HepG2 (cell line): ENCODE results near the gene ZBTB34. TPM values are rescaled to one million over a fixed set of nuclear protein-coding genes. Genes with fewer than 3 reads are reported as not detected.

Experiments
- BCLAF1 ChIP-seq: fragments of 450-650 bp; IDR thresholded peaks from 2 replicates; pipeline ENCODE4 v1.6.1; 2017; ENCODE audit warnings: mild to moderate bottlenecking
- FOXO4 ChIP-seq: sonication (generic); formaldehyde crosslinking; conservative IDR thresholded peaks from 2 replicates; pipeline ENCODE4 v1.8.1; 2023; ENCODE audit warnings: missing genetic modification reagents
- GTF3A ChIP-seq: sonication (generic); formaldehyde crosslinking; conservative IDR thresholded peaks from 2 replicates; pipeline ENCODE4 v1.4.0; 2020; ENCODE audit warnings: mild to moderate bottlenecking, missing genetic modification reagents
- HNRNPK ChIP-seq: fragments of 200-400 bp; formaldehyde crosslinking; IDR thresholded peaks from 2 replicates; pipeline ENCODE4 v1.6.1; 2018; ENCODE audit warnings: low read length, low read depth, moderate library complexity, mild to moderate bottlenecking; ENCODE audit not compliant: poor library complexity, severe bottlenecking
- KLF16 ChIP-seq, 2 experiments: sonication (generic) in 1 of 2; formaldehyde crosslinking in 1 of 2; IDR thresholded peaks; 2 replicates each; pipeline versions ENCODE4 v1.6.1 to v1.8.0; 2016 to 2023; ENCODE audit warnings: missing genetic modification reagents in 2 of 2, missing compliant biosample characterization in 1 of 2
- KMT2B ChIP-seq: IDR thresholded peaks from 2 replicates; pipeline ENCODE4 v1.6.1; 2016; ENCODE audit warnings: missing genetic modification reagents, missing compliant biosample characterization
- MED8 ChIP-seq: sonication (generic); formaldehyde crosslinking; IDR thresholded peaks from 2 replicates; pipeline ENCODE4 v1.8.1; 2023; ENCODE audit warnings: mild to moderate bottlenecking, missing genetic modification reagents; ENCODE audit not compliant: insufficient replicate concordance
- MXD3 ChIP-seq: IDR thresholded peaks from 2 replicates; pipeline ENCODE4 v1.6.1; 2016; ENCODE audit warnings: mild to moderate bottlenecking, missing biosample characterization, missing genetic modification reagents
- MYPOP ChIP-seq: sonication (generic); formaldehyde crosslinking; IDR thresholded peaks from 2 replicates; pipeline ENCODE4 v1.8.1; 2023; ENCODE audit warnings: mild to moderate bottlenecking, moderate library complexity, missing genetic modification reagents
- NR0B2 ChIP-seq: sonication (generic); formaldehyde crosslinking; IDR thresholded peaks from 2 replicates; pipeline ENCODE4 v1.4.0; 2020; ENCODE audit warnings: mild to moderate bottlenecking, missing genetic modification reagents
- PCBP1 ChIP-seq: fragments of 200-400 bp; formaldehyde crosslinking; IDR thresholded peaks from 2 replicates; pipeline ENCODE4 v1.6.1; 2017; ENCODE audit warnings: mild to moderate bottlenecking, low read depth, low read length, borderline replicate concordance
- POLR2A ChIP-seq, 2 experiments: IDR thresholded peaks; 2 replicates each; pipeline ENCODE4 v1.6.1; 2011; ENCODE audit warnings: low read depth in 2 of 2, low read length in 2 of 2, mild to moderate bottlenecking in 1 of 2, moderate library complexity in 1 of 2; ENCODE audit not compliant: insufficient read depth in 1 of 2
- POLR2AphosphoS5 ChIP-seq: IDR thresholded peaks from 2 replicates; pipeline ENCODE4 v1.6.1; 2012; ENCODE audit warnings: low read depth, low read length
- SOX6 ChIP-seq, 2 experiments: fragments of 450-650 bp in 1 of 2; sonication (generic) in 1 of 2; formaldehyde crosslinking in 1 of 2; IDR thresholded peaks; 2 replicates each; pipeline versions ENCODE4 v1.4.0 to v1.6.1; 2017 to 2020; ENCODE audit warnings: antibody characterized with exemption in 1 of 2, mild to moderate bottlenecking in 1 of 2, missing genetic modification reagents in 1 of 2
- YEATS2 ChIP-seq: sonication (generic); formaldehyde crosslinking; IDR thresholded peaks from 2 replicates; pipeline ENCODE4 v1.4.0; 2020; ENCODE audit warnings: missing genetic modification reagents, borderline replicate concordance
- ZGPAT ChIP-seq: IDR thresholded peaks from 2 replicates; pipeline ENCODE4 v1.6.1; 2016; ENCODE audit warnings: mild to moderate bottlenecking
- ZNF556 ChIP-seq: sonication (generic); formaldehyde crosslinking; IDR thresholded peaks from 2 replicates; pipeline ENCODE4 v1.4.0; 2020; ENCODE audit warnings: mild to moderate bottlenecking, missing genetic modification reagents, borderline replicate concordance
- ZNF558 ChIP-seq: sonication (generic); formaldehyde crosslinking; IDR thresholded peaks from 2 replicates; pipeline ENCODE4 v1.9.0; 2022; ENCODE audit warnings: mild to moderate bottlenecking, missing genetic modification reagents, borderline replicate concordance
- polyA plus RNA-seq, 8 experiments: library from polyadenylated mRNA; depleted of rRNA in 3 of 8; stranded (reverse) in 7 of 8; unstranded in 1 of 8; fragments of >200 nt; fragmentation: Illumina TruSeq in 4 of 8; extraction: Trizol in 4 of 8; gene quantifications; 2 replicates each; pipeline versions ENCODE4 v1.2.1 to v1.2.3, GENCODE V29; 2011 to 2016; ENCODE audit warnings: low read depth in 4 of 8, missing spikeins in 1 of 8, mixed read lengths in 1 of 8; ENCODE audit not compliant: insufficient read depth in 1 of 8
- total RNA-seq, 5 experiments: library from RNA; depleted of rRNA; stranded (reverse); fragments of >200 nt; fragmentation: Illumina TruSeq; extraction: Trizol; gene quantifications; 2 replicates each; pipeline ENCODE4 v1.2.3, GENCODE V29; 2016; ENCODE audit warnings: low read depth in 1 of 5

The ZBTB34 gene
- total and polyA plus RNA-seq, 2 of the 13 experiments (the other 11 are each of a cell fraction or from before 2014, with no cell fraction given): 5.9 to 8.7 TPM

- no peak for TF ChIP-seq BCLAF1
- TF ChIP-seq KLF16 (CRISPR knock-in tag; IDR thresholded peaks at IDR 0.05): 0 out of 4 replicates have a peak, but pooled peaks of 1 of the 2 experiments have one; percentile 41
- peak; percentile 61; the same call in 1 of the 2 replicates for TF ChIP-seq YEATS2
- 0 out of 2 replicates have a peak, but pooled peaks have one; percentile 39 for TF ChIP-seq MYPOP
- peak; percentile 53 for TF ChIP-seq MED8 (CRISPR knock-in tag)
- TF ChIP-seq ZGPAT (CRISPR knock-in tag): peak; percentile 61; the same call in 1 of the 2 replicates
- peak; percentile 51 for TF ChIP-seq HNRNPK
- peak; percentile 48; the same call in 1 of the 2 replicates for TF ChIP-seq NR0B2 (CRISPR knock-in tag)
- TF ChIP-seq PCBP1: peak; percentile 62; the same call in 1 of the 2 replicates
- TF ChIP-seq MXD3 (CRISPR knock-in tag): peak; percentile 49; the same call in 1 of the 2 replicates
- TF ChIP-seq FOXO4: 0 out of 2 replicates have a peak, but pooled peaks have one; percentile 44
- peak; percentile 73 for TF ChIP-seq KMT2B (CRISPR knock-in tag)
- TF ChIP-seq GTF3A (CRISPR knock-in tag): no peak
- peak; percentile 62 to 80 for TF ChIP-seq POLR2A (IDR thresholded peaks at IDR 0.05; ENCODE audit: insufficient read depth in 1 of 2, low read depth in 2 of 2, low read length in 2 of 2)
- no peak for TF ChIP-seq SOX6 (IDR thresholded peaks at IDR 0.05)
- peak; percentile 48; the same call in 1 of the 2 replicates for TF ChIP-seq SOX6 (CRISPR knock-in tag; IDR thresholded peaks at IDR 0.05)
- TF ChIP-seq POLR2AphosphoS5: peak; percentile 54
- TF ChIP-seq ZNF556 (CRISPR knock-in tag): no peak
- peak; percentile 74; the same call in 1 of the 2 replicates for TF ChIP-seq ZNF558 (CRISPR knock-in tag)
Observed at GRCh38 chr9:126860077-126860756, at the start of gene ZBTB34 (continued).
